GM15510 (cell line): ENCODE data around the gene LHX3.

Source experiments
- POLR2A ChIP-seq: IDR thresholded peaks from 3 replicates; pipeline ENCODE4 v1.6.1; 2011; ENCODE audit warnings: borderline replicate concordance; ENCODE audit not compliant: insufficient read length; ENCODE audit errors: extremely low read depth

LHX3 gene

GRCh38 chr9:136147038-136147889 lies 57.7 kb downstream of the LHX3 start:
- TF ChIP-seq POLR2A: no peak
